Esophagus muscularis mucosa (tissue), 4 donors: ENCODE measurements around the gene RAD51B. TPM values are rescaled to one million over a fixed set of nuclear protein-coding genes. Genes with fewer than 3 reads are reported as not detected.
A peak's percentile ranks its signal among the peaks of the same experiment; 100 is the strongest.

Source experiments
- DNase-seq: peaks from one replicate; pipeline ENCODE4 v3.0.0-alpha.2; 2017; ENCODE audit errors: extremely low spot score
- H3K27ac ChIP-seq, 4 donors: fragments of 200-600 bp; sonication (generic); replicated peaks in 1 of 4; 1 replicate in 3 of 4; 2 replicates in 1 of 4; pipeline ENCODE4 v1.5.1; 2016 to 2019; ENCODE audit warnings: mild to moderate bottlenecking in 1 of 4
- H3K27me3 ChIP-seq, 4 donors: fragments of 200-600 bp; sonication (generic); one replicate each; pipeline versions ENCODE4 v1.5.1 to v1.6.0; 2016 to 2019
- H3K36me3 ChIP-seq, 4 donors: fragments of 200-600 bp; sonication (generic); one replicate each; pipeline ENCODE4 v1.5.1; 2016 to 2019
- H3K4me1 ChIP-seq, 4 donors: fragments of 200-600 bp; sonication (generic); one replicate each; pipeline ENCODE4 v1.5.1; 2016 to 2019
- H3K4me3 ChIP-seq, 4 donors: fragments of 200-600 bp; sonication (generic); 1 replicate in 2 of 4; 2 replicates in 2 of 4; pipeline ENCODE4 v1.5.1; 2016 to 2019; ENCODE audit warnings: mild to moderate bottlenecking in 4 of 4, moderate library complexity in 1 of 4
- H3K9me3 ChIP-seq, 4 donors: fragments of 200-600 bp; sonication (generic); 1 replicate in 3 of 4; 2 replicates in 1 of 4; pipeline ENCODE4 v1.5.1; 2016 to 2019
- EP300 ChIP-seq: sonication (generic); formaldehyde crosslinking; IDR thresholded peaks from one replicate; pipeline ENCODE4 v1.6.1; 2017; ENCODE audit warnings: antibody characterized with exemption
- POLR2A ChIP-seq: fragments of 450-650 bp; IDR thresholded peaks from one replicate; pipeline ENCODE4 v1.6.1; 2017; ENCODE audit warnings: antibody characterized with exemption, moderate library complexity, mild to moderate bottlenecking, low read depth
- POLR2AphosphoS5 ChIP-seq, 2 donors: sonication (generic); formaldehyde crosslinking; IDR thresholded peaks; one replicate each; pipeline ENCODE4 v1.6.1; 2017; ENCODE audit warnings: antibody characterized with exemption in 2 of 2
- WGBS: methylation state at CpG from one replicate; pipeline ENCODE4 v1.1.5; 2018; 5-methylcytosine and 5-hydroxymethylcytosine counted together
- intact Hi-C: fragments of 100-400 bp; cut with DNase I; formaldehyde crosslinking; loops from one replicate; pipeline ENCODE4 v1.15.1; 2023
- total RNA-seq, 4 donors: library from RNA; depleted of rRNA; stranded (reverse); fragments of >200 nt; gene quantifications; one replicate each; pipeline versions ENCODE4 v1.1.0 to v1.2.1, GENCODE V29; 2016
- TF ChIP-seq, protein P1 (sequence below), 3 experiments: fragments of 200-600 bp in 2 of 3; fragments of 450-650 bp in 1 of 3; sonication (generic) in 2 of 3; IDR thresholded peaks; one replicate each; pipeline ENCODE4 v1.5.1; 2017 to 2019; ENCODE audit warnings: antibody characterized with exemption in 3 of 3, mild to moderate bottlenecking in 2 of 3, moderate library complexity in 1 of 3

Gene RAD51B
- total RNA-seq, 4 donors from 2014 or later, result 2.8 to 11.1 (median 5.1) TPM

GRCh38 chr14:68235011-68235410, 415.4 kb downstream of the RAD51B start:
- no peaks in the 10 kb centered on the region for H3K36me3 ChIP-seq
- 75% methylated on average over 3 of the region's 3 CpGs for WGBS
- no peak for DNase-seq
- no peaks in the 10 kb centered on the region for H3K27me3 ChIP-seq
- intact Hi-C loops, result no loop called here
- peaks cover 21 to 66% (median 60%) of the 10 kb centered on the region in 4 donors for H3K4me1 ChIP-seq
- TF ChIP-seq, protein P1, sequence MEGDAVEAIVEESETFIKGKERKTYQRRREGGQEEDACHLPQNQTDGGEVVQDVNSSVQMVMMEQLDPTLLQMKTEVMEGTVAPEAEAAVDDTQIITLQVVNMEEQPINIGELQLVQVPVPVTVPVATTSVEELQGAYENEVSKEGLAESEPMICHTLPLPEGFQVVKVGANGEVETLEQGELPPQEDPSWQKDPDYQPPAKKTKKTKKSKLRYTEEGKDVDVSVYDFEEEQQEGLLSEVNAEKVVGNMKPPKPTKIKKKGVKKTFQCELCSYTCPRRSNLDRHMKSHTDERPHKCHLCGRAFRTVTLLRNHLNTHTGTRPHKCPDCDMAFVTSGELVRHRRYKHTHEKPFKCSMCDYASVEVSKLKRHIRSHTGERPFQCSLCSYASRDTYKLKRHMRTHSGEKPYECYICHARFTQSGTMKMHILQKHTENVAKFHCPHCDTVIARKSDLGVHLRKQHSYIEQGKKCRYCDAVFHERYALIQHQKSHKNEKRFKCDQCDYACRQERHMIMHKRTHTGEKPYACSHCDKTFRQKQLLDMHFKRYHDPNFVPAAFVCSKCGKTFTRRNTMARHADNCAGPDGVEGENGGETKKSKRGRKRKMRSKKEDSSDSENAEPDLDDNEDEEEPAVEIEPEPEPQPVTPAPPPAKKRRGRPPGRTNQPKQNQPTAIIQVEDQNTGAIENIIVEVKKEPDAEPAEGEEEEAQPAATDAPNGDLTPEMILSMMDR (IDR thresholded peaks at IDR 0.05), result no peak
- no peak for TF ChIP-seq EP300
- TF ChIP-seq POLR2AphosphoS5 (IDR thresholded peaks at IDR 0.05), result no peak
- no peak for TF ChIP-seq POLR2A
- no peak overlapping the region for H3K4me3 ChIP-seq
- H3K27ac ChIP-seq, result no peak overlapping the region
- no peaks in the 10 kb centered on the region for H3K9me3 ChIP-seq

- Histone ChIP-seq H3K27ac (peak overlapping the region; percentile 13 to 54 (median 40)), H3K27me3 (no peaks in the 10 kb centered on the region), H3K4me3 (no peak overlapping the region), H3K36me3 (no peaks in the 10 kb centered on the region), H3K4me1 (peaks cover 28 to 66% (median 55%) of the 10 kb centered on the region in 4 donors), H3K9me3 (no peaks in the 10 kb centered on the region)
- TF ChIP-seq POLR2AphosphoS5 (IDR thresholded peaks at IDR 0.05), result no peak
- TF ChIP-seq, protein P1 (IDR thresholded peaks at IDR 0.05), result no peak
- no peak for TF ChIP-seq EP300
- no peak for TF ChIP-seq POLR2A
- intact Hi-C loops, result no loop called here
- no peak for DNase-seq
- WGBS, result 42% methylated on average over 1 of the region's 1 CpG
These were observed 417.2 kb downstream of the RAD51B start for GRCh38 chr14:68236582-68237458.

DNA sequence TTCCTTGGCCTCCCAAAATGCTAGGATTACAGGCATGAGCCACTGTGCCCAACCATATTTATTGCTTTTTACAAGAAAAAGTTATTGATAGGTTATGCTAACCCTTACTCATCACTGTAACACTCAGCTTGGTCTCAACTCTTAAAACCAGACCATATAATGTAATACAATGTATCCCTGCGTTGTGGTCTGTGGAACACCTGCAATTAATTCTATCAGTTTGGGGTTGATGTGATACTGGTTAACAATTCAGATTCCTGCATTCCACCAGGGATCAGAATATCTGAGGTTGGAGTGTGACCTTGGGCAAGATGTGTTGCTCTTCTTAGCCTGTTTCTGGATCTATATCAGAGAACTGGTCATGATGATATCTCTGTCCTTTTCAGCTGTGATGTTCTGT, 419.0 kb downstream of the RAD51B start:
- TF ChIP-seq, protein P1 (IDR thresholded peaks at IDR 0.05), result no peak
- no peak for TF ChIP-seq POLR2A
- no peak for TF ChIP-seq EP300
- no peak for TF ChIP-seq POLR2AphosphoS5 (IDR thresholded peaks at IDR 0.05)
- DNase-seq, result no peak
- whole genome bisulfite sequencing, result 100% methylated on average over 1 of the region's 1 CpG
- Histone ChIP-seq H3K36me3 (no peaks in the 10 kb centered on the region), H3K27me3 (no peaks in the 10 kb centered on the region), H3K27ac (peak overlapping the region in 1 of 4 donors; percentile 52), H3K9me3 (no peaks in the 10 kb centered on the region), H3K4me3 (no peak overlapping the region), H3K4me1 (peaks cover 15 to 58% (median 45%) of the 10 kb centered on the region in 4 donors)
- intact Hi-C loops, result no loop called here

GRCh38 chr14:68238976-68239375, 419.4 kb downstream of the RAD51B start:
- TF ChIP-seq POLR2AphosphoS5 (IDR thresholded peaks at IDR 0.05) (no peak), EP300 (no peak), POLR2A (no peak)
- TF ChIP-seq, protein P1 (IDR thresholded peaks at IDR 0.05), result no peak
- peak overlapping the region in 2 of 4 donors; percentile 57 to 68 for H3K27ac ChIP-seq
- 97% methylated on average over 3 of the region's 3 CpGs for WGBS
- no peaks in the 10 kb centered on the region for H3K27me3 ChIP-seq
- no peaks in the 10 kb centered on the region for H3K36me3 ChIP-seq
- H3K4me1 ChIP-seq, result peaks cover 17 to 56% (median 45%) of the 10 kb centered on the region in 4 donors
- no peak for DNase-seq
- no peak overlapping the region for H3K4me3 ChIP-seq
- intact Hi-C loops, result no loop called here
- H3K9me3 ChIP-seq, result no peaks in the 10 kb centered on the region
